ENCODE data around the gene BRD2. TPM values are rescaled to one million over a fixed set of nuclear protein-coding genes. Genes with fewer than 3 reads are reported as not detected.

BRD2 gene
- total RNA-seq, 1 experiment from 2014 or later, result 121 TPM

- Histone ChIP-seq H3K4me3 (ENCODE audit: insufficient read depth, low read depth, low read length) (no peak overlapping the region), H3K36me3 (replicated peaks; ENCODE audit: control insufficient read depth, insufficient read depth, low read length) (no peaks in the 10 kb centered on the region), H3K27me3 (ENCODE audit: control insufficient read depth, insufficient read depth, low read length) (no peaks in the 10 kb centered on the region)
- DNase-seq, result no peak
Measured at GRCh38 chr6:32960563-32960962, 7.8 kb upstream of the BRD2 start.

- H3K27me3 ChIP-seq (ENCODE audit: control insufficient read depth, insufficient read depth, low read length), result no peaks in the 10 kb centered on the region
- DNase-seq, result no peak
- no peak overlapping the region for H3K4me3 ChIP-seq (ENCODE audit: insufficient read depth, low read depth, low read length)
- no peaks in the 10 kb centered on the region for H3K36me3 ChIP-seq (replicated peaks; ENCODE audit: control insufficient read depth, insufficient read depth, low read length)
Measured at GRCh38 chr6:32962213-32962826, 6.1 kb upstream of the BRD2 start.

- H3K27me3 ChIP-seq (ENCODE audit: control insufficient read depth, insufficient read depth, low read length), result no peaks in the 10 kb centered on the region
- H3K4me3 ChIP-seq (ENCODE audit: insufficient read depth, low read depth, low read length), result no peak overlapping the region
- DNase-seq, result no peak
- H3K36me3 ChIP-seq (replicated peaks; ENCODE audit: control insufficient read depth, insufficient read depth, low read length), result no peaks in the 10 kb centered on the region
Measured at GRCh38 chr6:32963866-32964265, 4.5 kb upstream of the BRD2 start.

- DNase-seq, result no peak
- Histone ChIP-seq H3K36me3 (replicated peaks; ENCODE audit: control insufficient read depth, insufficient read depth, low read length) (no peaks in the 10 kb centered on the region), H3K27me3 (ENCODE audit: control insufficient read depth, insufficient read depth, low read length) (no peaks in the 10 kb centered on the region), H3K4me3 (ENCODE audit: insufficient read depth, low read depth, low read length) (no peak overlapping the region)
Measured at GRCh38 chr6:32964776-32965175, 3.6 kb upstream of the BRD2 start.

GRCh38 chr6:32967151-32968091 lies 973 bp upstream of the BRD2 start:
- peak overlapping the region; percentile 97 for H3K4me3 ChIP-seq (ENCODE audit: insufficient read depth, low read depth, low read length)
- H3K36me3 ChIP-seq (replicated peaks; ENCODE audit: control insufficient read depth, insufficient read depth, low read length), result peaks cover 3% of the 10 kb centered on the region
- H3K27me3 ChIP-seq (ENCODE audit: control insufficient read depth, insufficient read depth, low read length), result no peaks in the 10 kb centered on the region
- no peak for DNase-seq

- Histone ChIP-seq H3K36me3 (replicated peaks; ENCODE audit: control insufficient read depth, insufficient read depth, low read length) (peaks cover 15% of the 10 kb centered on the region), H3K4me3 (ENCODE audit: insufficient read depth, low read depth, low read length) (peak overlapping the region; percentile 97), H3K27me3 (ENCODE audit: control insufficient read depth, insufficient read depth, low read length) (no peaks in the 10 kb centered on the region)
- peak; percentile 83 for DNase-seq
Measured at GRCh38 chr6:32968867-32969684, 682 bp downstream of the BRD2 start.

- H3K4me3 ChIP-seq (ENCODE audit: insufficient read depth, low read depth, low read length), result peak overlapping the region; percentile 97
- no peaks in the 10 kb centered on the region for H3K27me3 ChIP-seq (ENCODE audit: control insufficient read depth, insufficient read depth, low read length)
- DNase-seq, result peak; percentile 69
- H3K36me3 ChIP-seq (replicated peaks; ENCODE audit: control insufficient read depth, insufficient read depth, low read length), result peaks cover 22% of the 10 kb centered on the region
Measured at GRCh38 chr6:32969685-32970412, 1.5 kb downstream of the BRD2 start.

- peak overlapping the region; percentile 97 for H3K4me3 ChIP-seq (ENCODE audit: insufficient read depth, low read depth, low read length)
- peaks cover 29% of the 10 kb centered on the region for H3K36me3 ChIP-seq (replicated peaks; ENCODE audit: control insufficient read depth, insufficient read depth, low read length)
- DNase-seq, result peak; percentile 88
- no peaks in the 10 kb centered on the region for H3K27me3 ChIP-seq (ENCODE audit: control insufficient read depth, insufficient read depth, low read length)
Measured at GRCh38 chr6:32970413-32971241, 2.2 kb downstream of the BRD2 start.

- Histone ChIP-seq H3K27me3 (ENCODE audit: control insufficient read depth, insufficient read depth, low read length) (no peaks in the 10 kb centered on the region), H3K36me3 (replicated peaks; ENCODE audit: control insufficient read depth, insufficient read depth, low read length) (peaks cover 35% of the 10 kb centered on the region), H3K4me3 (ENCODE audit: insufficient read depth, low read depth, low read length) (peak overlapping the region; percentile 97)
- DNase-seq, result no peak
Measured at GRCh38 chr6:32971242-32971580, 2.8 kb downstream of the BRD2 start.

GRCh38 chr6:32971581-32972352 lies 3.4 kb downstream of the BRD2 start:
- DNase-seq, result peak; percentile 95
- H3K36me3 ChIP-seq (replicated peaks; ENCODE audit: control insufficient read depth, insufficient read depth, low read length), result peaks cover 40% of the 10 kb centered on the region
- peak overlapping the region; percentile 97 for H3K4me3 ChIP-seq (ENCODE audit: insufficient read depth, low read depth, low read length)
- no peaks in the 10 kb centered on the region for H3K27me3 ChIP-seq (ENCODE audit: control insufficient read depth, insufficient read depth, low read length)

GRCh38 chr6:32972353-32973143 lies 4.2 kb downstream of the BRD2 start:
- no peaks in the 10 kb centered on the region for H3K27me3 ChIP-seq (ENCODE audit: control insufficient read depth, insufficient read depth, low read length)
- peaks cover 48% of the 10 kb centered on the region for H3K36me3 ChIP-seq (replicated peaks; ENCODE audit: control insufficient read depth, insufficient read depth, low read length)
- H3K4me3 ChIP-seq (ENCODE audit: insufficient read depth, low read depth, low read length), result peak overlapping the region; percentile 97
- peak; percentile 86 for DNase-seq

Measured in H7 (cell line).